PC-9 (cell line): Measurements from ENCODE around the gene TFB2M. TPM values are rescaled to one million over a fixed set of nuclear protein-coding genes. Genes with fewer than 3 reads are reported as not detected.

Experiments used
- BruUV-seq: library from RNA; stranded (reverse); fragments of 400-500 nt; replicated peaks from 2 replicates; lab custom pipeline; 2021; lab: Mats Ljungman, UMichigan
- CTCF ChIA-PET: fragments of 300-600 bp; sonication (Branson Sonifier 250); formaldehyde crosslinking; loops from one replicate; lab custom pipeline; 2022; ENCODE audit warnings: antibody characterized with exemption; lab: Charles Lee
- POLR2A ChIA-PET: fragments of 300-600 bp; sonication (Branson Sonifier 250); formaldehyde crosslinking; loops from one replicate; lab custom pipeline; 2022; ENCODE audit warnings: antibody characterized with exemption; ENCODE audit not compliant: unreplicated experiment; lab: Charles Lee
- DNase-seq, 2 experiments: peaks; one replicate each; pipeline versions ENCODE4 v3.0.0 to v3.0.0-alpha.2; 2015 to 2022; ENCODE audit warnings: mixed read lengths in 1 of 2
- H2AFZ ChIP-seq: fragments of 200-600 bp; sonication (generic); 2 replicates; pipeline ENCODE4 v1.8.1; 2017; ENCODE audit warnings: antibody characterized with exemption
- H3F3A ChIP-seq: fragments of 200-600 bp; sonication (generic); 2 replicates; pipeline ENCODE4 v1.8.1; 2017; ENCODE audit warnings: antibody characterized with exemption, mild to moderate bottlenecking, low read depth; ENCODE audit not compliant: insufficient read depth
- H3K27ac ChIP-seq: fragments of 200-600 bp; sonication (generic); 2 replicates; pipeline ENCODE4 v1.6.1; 2016; ENCODE audit warnings: mixed run types
- H3K27me3 ChIP-seq: fragments of 200-600 bp; sonication (generic); 2 replicates; pipeline ENCODE4 v1.6.1; 2016; ENCODE audit warnings: low read depth, mixed run types; ENCODE audit not compliant: insufficient read depth
- H3K36me3 ChIP-seq: fragments of 200-600 bp; sonication (generic); 2 replicates; pipeline ENCODE4 v1.6.1; 2016; ENCODE audit warnings: low read depth, mixed run types
- H3K4me1 ChIP-seq: fragments of 200-600 bp; sonication (generic); replicated peaks from 2 replicates; pipeline ENCODE4 v1.6.1; 2016; ENCODE audit warnings: mixed run types; ENCODE audit not compliant: insufficient read depth
- H3K4me2 ChIP-seq: fragments of 200-600 bp; sonication (generic); 2 replicates; pipeline ENCODE4 v1.6.1; 2017; ENCODE audit warnings: mixed run types
- H3K4me3 ChIP-seq: fragments of 200-600 bp; sonication (generic); 2 replicates; pipeline ENCODE4 v1.6.1; 2016; ENCODE audit warnings: mixed run types
- H3K79me2 ChIP-seq: fragments of 200-600 bp; sonication (generic); 2 replicates; pipeline ENCODE4 v1.6.1; 2017; ENCODE audit warnings: low read depth, mixed run types
- H3K9me2 ChIP-seq: fragments of 200-600 bp; sonication (generic); 2 replicates; pipeline ENCODE4 v1.8.1; 2017; ENCODE audit warnings: mild to moderate bottlenecking; ENCODE audit not compliant: insufficient read depth
- H3K9me3 ChIP-seq: fragments of 200-600 bp; sonication (generic); 2 replicates; pipeline ENCODE4 v1.8.1; 2016; ENCODE audit warnings: low read depth; ENCODE audit not compliant: insufficient read depth
- H4K20me1 ChIP-seq: fragments of 200-600 bp; sonication (generic); 2 replicates; pipeline ENCODE4 v1.8.1; 2017; ENCODE audit not compliant: insufficient read depth
- CTCF ChIP-seq: fragments of 200-600 bp; sonication (generic); conservative IDR thresholded peaks from 2 replicates; pipeline ENCODE4 v1.6.1; 2017; ENCODE audit warnings: mixed run types, antibody characterized with exemption, mild to moderate bottlenecking, moderate library complexity
- EZH2 ChIP-seq: fragments of 200-600 bp; sonication (generic); IDR thresholded peaks from 2 replicates; pipeline ENCODE4 v1.8.0; 2017; ENCODE audit warnings: antibody characterized with exemption, low read depth
- intact Hi-C: fragments of 100-400 bp; cut with micrococcal nuclease; formaldehyde crosslinking; loops from one replicate; pipeline ENCODE4 v1.10.0; 2022; ENCODE audit not compliant: unreplicated experiment
- total RNA-seq: library from RNA; stranded (reverse); gene quantifications from 2 replicates; pipeline ENCODE4 v1.2.3, GENCODE V29; 2021

TFB2M gene
- total RNA-seq, 1 experiment from 2014 or later: 16.2 TPM

- H3K27ac ChIP-seq: no peak overlapping the region
- no peaks in the 10 kb centered on the region for H3K27me3 ChIP-seq
- DNase-seq: no peak
- H3K4me1 ChIP-seq: no peaks in the 10 kb centered on the region
- TF ChIP-seq CTCF (no peak), EZH2 (no peak)
- no peaks in the 10 kb centered on the region for H3K9me2 ChIP-seq
- no peaks in the 10 kb centered on the region for H3K36me3 ChIP-seq
- intact Hi-C loops: no loop called here
- no peaks in the 10 kb centered on the region for H4K20me1 ChIP-seq
- no TSS peak for BruUV-seq
- no peaks in the 10 kb centered on the region for H3F3A ChIP-seq
- H3K4me2 ChIP-seq: no peak overlapping the region
- no peak overlapping the region for H3K4me3 ChIP-seq
- POLR2A ChIA-PET: interaction anchor here (0.7 kb wide), 1 partner anchor 36 kb away, joined by 3 read pairs; the partner anchor contains the start of gene CNST
- no peaks in the 10 kb centered on the region for H3K79me2 ChIP-seq
- no peak overlapping the region for H2AFZ ChIP-seq
- CTCF ChIA-PET: no interaction called here
- H3K9me3 ChIP-seq: no peaks in the 10 kb centered on the region
Measured at GRCh38 chr1:246602194-246602593, 36.1 kb upstream of the TFB2M start.

GRCh38 chr1:246600579-246600978, 34.5 kb upstream of the TFB2M start:
- Histone ChIP-seq H3K27me3 (no peaks in the 10 kb centered on the region), H3K79me2 (no peaks in the 10 kb centered on the region), H4K20me1 (no peaks in the 10 kb centered on the region), H3K4me2 (no peak overlapping the region), H3K9me3 (no peaks in the 10 kb centered on the region), H3F3A (no peaks in the 10 kb centered on the region), H3K4me1 (no peaks in the 10 kb centered on the region), H2AFZ (no peak overlapping the region), H3K27ac (no peak overlapping the region), H3K4me3 (no peak overlapping the region), H3K36me3 (no peaks in the 10 kb centered on the region), H3K9me2 (no peaks in the 10 kb centered on the region)
- ChIA-PET POLR2A (no interaction called here), CTCF (no interaction called here)
- DNase-seq: no peak
- BruUV-seq: no TSS peak
- no peak for TF ChIP-seq EZH2
- TF ChIP-seq CTCF: no peak; the same call in 1 of the 2 replicates
- intact Hi-C loops: no loop called here

GRCh38 chr1:246599315-246599714, 33.3 kb upstream of the TFB2M start:
- no peak for TF ChIP-seq EZH2
- no peak for TF ChIP-seq CTCF
- BruUV-seq: no TSS peak
- no peaks in the 10 kb centered on the region for H3K9me3 ChIP-seq
- no peaks in the 10 kb centered on the region for H3K36me3 ChIP-seq
- POLR2A ChIA-PET: no interaction called here
- no peak for DNase-seq
- no peaks in the 10 kb centered on the region for H3K27me3 ChIP-seq
- H3F3A ChIP-seq: no peaks in the 10 kb centered on the region
- H3K9me2 ChIP-seq: no peaks in the 10 kb centered on the region
- H2AFZ ChIP-seq: no peak overlapping the region
- H3K4me1 ChIP-seq: no peaks in the 10 kb centered on the region
- no peak overlapping the region for H3K4me2 ChIP-seq
- H4K20me1 ChIP-seq: no peaks in the 10 kb centered on the region
- no peak overlapping the region for H3K4me3 ChIP-seq
- CTCF ChIA-PET: no interaction called here
- intact Hi-C loops: no loop called here
- H3K79me2 ChIP-seq: no peaks in the 10 kb centered on the region
- H3K27ac ChIP-seq: no peak overlapping the region
